NOMO-1 (cell line): ENCODE measurements around the gene ZNF827.

Experiments
- DNase-seq, 2 experiments: peaks; one replicate each; lab custom pipeline; 2025; ENCODE audit not compliant: unreplicated experiment in 2 of 2; lab: John Stamatoyannopoulos, UW

Gene ZNF827

DNA sequence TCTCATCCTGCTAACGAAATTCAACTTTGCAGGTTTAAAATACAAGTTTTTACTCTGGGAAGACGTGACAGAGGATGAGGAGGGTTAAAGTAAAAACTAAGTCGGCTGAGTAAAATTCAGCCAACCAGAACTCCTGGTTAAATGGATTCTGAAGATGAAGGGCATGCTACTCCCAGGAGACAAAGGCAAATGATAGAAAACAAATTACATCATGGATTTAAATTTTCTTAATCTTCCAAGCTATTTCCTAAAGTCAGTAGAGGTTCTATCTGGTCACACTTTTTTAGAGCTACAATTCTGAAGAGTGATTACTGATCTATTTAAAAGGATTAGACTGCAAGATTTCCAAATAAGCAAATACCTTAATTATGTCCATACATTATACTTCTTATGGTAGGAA, 47.9 kb downstream of the ZNF827 start:
- no peak for DNase-seq

DNA sequence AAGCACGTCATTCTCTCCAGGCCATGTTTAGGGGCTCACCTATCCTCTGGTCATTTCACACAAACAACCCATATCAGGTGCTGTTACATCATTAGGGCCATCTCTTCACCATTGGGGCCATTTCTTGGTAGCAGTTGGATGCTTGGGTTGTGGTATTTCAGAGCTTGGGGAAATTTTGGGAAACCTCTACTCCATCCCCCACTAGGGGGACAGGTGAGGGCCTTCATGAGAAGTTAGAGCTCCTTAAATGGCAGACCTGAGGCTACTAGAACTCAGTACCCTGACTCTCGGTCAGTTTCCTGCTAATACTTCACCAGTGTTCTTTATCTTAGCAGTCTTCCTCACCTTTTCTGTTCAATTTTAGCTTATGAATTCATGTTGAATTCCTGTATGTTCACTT, 50.2 kb downstream of the ZNF827 start:
- no peak for DNase-seq

DNA sequence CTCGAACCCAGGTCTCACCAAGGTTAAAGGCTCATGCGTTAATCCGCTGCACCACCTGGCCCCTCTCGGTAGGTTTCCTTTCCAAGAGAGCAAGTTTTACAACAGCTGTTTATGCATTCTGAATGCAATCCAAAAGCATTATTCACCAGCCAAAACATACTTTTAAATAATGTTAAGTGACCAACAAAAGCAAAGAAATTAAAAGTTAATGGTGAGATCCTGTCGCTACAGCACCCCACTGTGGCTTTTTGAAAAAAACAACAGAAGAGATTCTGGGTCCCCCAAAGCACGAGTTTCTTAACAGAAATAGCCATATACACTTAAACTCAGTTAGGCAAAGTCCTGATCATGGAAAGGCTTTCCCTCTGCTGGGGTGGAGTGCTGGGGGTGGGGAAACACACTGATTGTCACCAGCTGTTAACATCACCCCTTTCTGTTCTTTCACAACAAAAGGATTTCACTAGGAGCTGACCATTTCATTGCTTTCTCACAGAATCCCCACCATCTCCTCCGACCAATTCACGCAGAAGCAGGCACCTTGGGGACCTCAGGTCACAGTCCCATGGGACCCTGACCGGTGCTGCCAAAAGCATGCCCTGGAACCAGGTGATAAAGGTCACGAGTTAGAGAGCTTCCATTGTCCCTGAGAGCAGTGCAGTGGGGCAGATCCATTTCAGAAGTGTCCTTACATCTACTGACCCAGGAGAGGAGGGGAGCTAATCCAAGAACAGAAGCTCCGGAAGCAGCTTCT, 51.2 kb downstream of the ZNF827 start:
- DNase-seq, result no peak

DNA sequence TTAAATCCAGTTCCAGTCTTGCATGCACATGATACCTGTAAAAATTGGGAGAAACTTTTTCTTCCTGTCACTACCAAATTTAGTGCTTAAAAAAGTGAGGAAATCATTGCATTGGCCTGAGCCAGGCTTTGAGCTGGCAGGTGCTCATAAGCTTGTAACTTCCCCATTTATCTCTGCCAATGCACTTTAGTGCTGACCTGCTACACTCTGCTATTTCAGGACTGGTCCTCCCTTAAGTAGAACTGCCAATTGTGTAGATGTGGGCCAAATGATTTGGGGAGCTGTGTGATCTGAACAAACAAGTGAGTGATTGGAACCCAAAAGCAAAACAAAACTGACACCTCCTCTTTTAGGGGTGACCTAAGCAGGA, 51.8 kb downstream of the ZNF827 start:
- peak in 1 of 2 experiments; percentile 32 for DNase-seq

DNA sequence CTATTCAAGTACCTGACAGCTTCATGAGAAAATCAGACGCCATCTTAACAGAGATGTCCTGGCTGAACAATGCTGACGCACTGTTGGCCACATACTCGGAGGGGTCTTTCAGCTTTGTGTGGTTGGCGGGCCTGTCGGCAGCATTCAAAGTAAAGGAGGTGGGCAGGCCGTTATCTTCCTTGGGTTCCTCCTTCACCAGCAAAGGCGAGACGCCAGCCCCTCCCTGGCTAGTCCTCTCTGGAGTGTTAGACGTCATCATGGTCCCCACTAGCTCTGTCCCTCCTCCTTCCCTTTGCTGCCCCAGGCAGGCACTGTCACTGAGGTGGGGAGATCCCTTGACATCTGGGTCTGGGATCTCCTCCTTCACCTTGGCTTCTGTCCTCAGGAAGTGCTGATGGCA, 53.0 kb downstream of the ZNF827 start:
- DNase-seq, result no peak

DNA sequence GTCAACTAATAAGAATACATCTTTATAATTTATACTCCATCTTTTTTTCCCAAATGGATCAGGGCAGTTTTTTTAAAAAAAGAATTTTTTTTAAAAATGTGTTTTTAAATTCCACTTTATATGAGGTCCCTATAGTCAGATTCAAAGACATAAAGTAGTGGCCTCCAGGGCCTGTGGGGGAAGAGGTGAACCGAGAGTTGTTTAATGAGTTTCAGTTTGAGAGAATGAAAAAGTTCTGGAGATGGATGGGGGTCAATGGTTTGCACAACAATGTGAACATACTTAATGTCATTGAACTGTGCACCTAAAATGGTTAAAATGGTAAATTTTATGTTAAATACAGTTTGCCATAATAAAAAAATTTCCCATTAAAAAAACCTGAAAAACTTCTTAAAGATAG, 53.8 kb downstream of the ZNF827 start:
- DNase-seq, result no peak

DNA sequence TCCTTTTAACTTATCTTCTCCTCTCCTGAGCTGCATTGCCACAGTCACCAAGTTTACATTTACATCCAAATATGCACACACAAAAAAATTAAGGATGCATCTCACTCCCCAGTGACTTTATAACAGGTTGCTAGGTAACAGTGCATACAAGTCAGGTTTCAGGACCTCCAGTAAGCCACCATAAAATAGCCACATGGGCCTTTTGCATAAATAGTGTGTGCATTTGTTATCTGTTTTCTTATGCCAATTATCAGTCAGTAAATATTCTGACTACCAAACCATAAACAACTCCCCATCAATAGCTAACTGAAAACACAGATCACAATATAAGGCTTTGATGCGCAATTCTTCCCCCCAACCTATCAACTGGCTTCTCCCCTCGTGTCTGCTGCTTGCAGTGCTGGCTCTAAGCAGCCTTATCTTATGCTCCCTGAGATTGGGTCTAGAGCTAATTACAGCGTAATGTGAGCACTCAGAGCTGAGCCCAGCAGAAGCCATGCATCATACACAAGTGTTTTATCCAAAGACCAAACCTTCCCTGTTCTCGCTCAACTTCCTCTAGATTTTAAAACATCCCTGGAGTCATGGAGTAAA, 55.4 kb downstream of the ZNF827 start:
- DNase-seq, result no peak

DNA sequence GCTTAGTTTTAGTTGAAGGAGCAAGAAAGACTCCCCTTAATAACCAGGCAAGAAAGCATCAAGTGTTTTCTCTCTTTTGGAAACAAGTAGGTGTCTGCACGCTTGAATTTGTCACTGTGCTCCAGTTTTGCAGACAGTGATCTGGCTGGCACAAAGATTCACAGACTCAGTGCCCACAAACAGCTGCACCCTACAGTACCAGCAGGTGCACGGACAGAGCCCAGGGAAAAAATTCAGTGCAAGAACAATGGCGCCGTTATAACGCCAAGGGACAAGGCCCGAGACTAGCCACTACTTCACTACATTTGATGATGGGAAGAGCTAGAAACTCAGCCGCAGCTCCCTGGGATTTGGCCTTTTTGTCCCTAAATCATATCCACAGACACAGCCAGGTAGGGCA, 56.0 kb downstream of the ZNF827 start:
- no peak for DNase-seq

DNA sequence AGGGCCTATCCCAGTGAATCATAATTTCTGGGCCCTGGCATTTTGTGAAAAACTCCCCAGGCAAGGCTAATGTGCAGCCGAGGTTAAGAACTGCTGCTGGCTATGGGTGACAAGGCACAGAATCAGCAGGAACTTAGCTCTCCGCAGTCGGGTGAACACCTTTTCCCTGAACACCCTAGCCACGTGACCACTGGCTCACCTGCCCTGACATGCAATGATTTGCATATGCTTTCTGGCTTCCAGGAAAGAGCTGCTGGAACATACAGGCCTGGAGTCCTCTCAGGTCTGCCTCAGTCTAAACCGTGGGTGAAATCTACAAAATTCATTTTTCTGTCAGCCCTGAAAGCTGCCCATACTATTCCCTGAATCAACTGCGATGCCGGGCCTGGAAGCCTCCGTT, 56.6 kb downstream of the ZNF827 start:
- no peak for DNase-seq

DNA sequence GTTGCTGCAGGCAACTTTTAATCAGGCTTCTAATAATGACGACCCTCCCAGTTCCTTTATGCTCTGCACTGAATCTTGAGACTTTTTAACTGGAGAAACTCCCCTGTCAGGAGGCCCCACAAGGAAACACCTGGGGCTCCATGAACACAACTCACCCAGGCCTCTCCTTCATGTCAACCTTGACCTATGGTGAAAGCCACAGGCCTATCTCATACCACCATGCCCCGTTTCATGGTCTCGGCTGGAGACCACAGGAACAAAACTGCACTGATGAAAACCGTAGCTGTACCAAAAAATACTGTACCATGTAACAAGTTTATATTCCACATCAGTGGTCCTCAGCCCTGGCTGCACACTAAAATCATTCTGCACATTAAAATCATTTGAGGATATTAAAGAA, 57.0 kb downstream of the ZNF827 start:
- DNase-seq, result no peak

DNA sequence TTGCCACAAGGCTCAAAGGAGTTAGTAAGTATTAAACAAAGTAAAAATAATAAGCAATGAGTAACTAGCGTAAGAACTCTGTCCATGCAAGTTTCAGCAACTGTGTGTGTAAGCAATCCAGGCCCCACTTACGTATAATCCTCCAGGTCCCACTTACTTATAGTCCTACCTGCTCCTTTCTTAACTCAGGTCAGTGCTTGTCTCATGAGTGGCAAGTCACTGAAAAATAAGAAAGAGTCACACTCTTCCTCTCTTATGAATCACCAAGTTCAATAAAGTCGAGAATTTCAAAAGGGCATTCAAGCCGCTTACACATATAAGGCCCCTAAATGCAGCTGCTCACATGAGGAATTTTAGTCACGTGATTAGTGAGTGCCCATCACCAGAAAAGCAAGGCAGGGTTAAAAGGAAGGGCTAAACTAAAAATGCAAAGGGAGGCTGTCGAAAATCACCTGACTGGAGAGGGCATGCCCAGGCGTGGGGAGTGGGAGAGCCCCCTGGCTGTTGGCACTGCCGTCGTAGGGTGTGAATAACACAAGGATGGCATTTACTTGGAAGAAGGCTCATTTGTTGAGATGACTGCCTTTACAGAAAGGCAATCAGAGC, 58.2 kb downstream of the ZNF827 start:
- DNase-seq, result no peak

DNA sequence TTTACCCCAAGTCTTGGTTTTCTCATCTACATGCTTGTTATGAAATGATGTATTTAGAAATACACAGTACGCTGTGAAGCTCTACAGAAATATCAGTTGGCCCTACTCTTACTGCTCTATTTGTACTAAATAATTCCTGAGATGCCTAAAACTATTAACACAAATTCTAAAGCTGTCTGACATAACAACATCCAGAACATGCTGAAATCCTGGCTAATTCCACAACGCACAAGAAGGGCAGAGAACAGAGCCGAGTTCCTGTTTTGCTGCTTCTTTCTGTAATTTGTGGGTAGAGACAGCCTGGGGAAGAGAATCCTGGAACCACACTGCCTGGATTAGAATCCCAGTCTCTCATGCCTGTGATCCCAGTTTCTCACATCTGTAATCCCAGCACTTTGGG, 59.0 kb downstream of the ZNF827 start:
- no peak for DNase-seq

DNA sequence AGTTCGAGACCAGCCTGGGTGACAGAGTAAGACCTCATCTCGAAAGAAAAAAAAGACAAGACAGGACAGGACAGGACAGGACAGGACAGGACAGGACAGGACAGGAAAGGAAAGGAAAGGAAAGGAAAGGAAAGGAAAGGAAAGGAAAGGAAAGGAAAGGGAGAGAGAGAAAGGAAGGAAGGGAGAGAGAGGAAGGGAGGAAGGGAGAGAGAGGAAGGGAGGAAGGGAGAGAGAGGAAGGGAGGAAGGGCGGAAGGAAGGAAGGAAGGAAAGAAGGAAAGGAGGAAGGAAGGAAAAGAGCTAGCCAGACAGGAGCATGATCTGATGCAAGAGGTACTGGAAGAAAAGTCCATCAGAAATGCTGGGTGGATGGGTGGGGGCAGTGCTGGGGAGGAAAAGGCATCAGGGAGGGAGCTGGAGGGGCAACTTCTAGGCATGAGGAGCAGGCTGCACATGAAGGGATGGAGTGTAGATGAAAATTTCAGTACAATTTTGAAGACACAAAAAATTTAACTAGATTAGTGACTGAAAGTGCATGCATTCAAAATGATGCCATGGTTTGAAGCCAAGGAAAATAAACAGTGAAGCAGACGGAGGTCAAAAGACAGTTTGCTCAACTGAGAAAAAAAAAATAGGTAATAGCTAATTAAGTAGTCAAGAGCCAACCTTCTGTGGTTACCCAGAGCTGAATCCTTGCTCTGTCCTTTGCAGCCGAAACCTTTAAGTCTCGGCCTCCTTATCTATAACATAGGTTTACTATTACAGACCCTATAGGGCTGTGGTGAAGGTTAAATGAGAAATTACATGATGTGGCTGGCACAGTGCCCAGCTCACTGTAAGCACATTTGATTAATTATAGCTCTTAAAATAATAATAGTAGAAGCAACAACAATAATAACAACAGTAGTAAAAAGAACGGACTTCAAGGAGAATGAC, 59.9 kb downstream of the ZNF827 start:
- no peak for DNase-seq

DNA sequence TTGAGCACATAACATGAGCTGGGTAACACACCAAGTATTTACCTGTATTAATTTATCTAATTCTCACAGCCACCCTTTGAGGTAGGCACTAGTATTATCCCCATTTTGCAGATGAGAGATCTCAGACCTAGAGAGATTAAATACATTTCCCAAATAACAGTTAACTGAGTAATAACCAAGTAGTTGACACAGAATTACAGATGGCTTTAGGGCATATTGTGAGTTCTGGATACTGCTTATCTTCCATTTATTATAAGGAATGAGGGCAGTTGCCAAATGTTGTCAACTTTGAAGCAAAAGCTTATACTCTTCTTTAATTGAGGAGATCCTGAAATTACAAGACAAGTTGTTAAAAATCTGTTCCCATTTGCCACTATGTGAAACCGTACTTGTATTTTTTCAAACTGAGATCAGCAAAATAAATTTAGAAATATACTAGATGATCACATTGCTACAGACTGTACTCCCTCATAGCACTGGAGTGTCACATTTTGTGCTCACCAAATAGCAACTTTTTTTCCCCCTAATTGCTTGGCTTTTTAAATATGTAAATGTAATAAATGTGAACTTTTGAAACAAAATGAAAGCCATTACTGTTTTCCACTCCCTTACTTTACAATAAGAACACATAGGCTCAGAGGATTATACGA, 62.0 kb downstream of the ZNF827 start:
- no peak for DNase-seq

DNA sequence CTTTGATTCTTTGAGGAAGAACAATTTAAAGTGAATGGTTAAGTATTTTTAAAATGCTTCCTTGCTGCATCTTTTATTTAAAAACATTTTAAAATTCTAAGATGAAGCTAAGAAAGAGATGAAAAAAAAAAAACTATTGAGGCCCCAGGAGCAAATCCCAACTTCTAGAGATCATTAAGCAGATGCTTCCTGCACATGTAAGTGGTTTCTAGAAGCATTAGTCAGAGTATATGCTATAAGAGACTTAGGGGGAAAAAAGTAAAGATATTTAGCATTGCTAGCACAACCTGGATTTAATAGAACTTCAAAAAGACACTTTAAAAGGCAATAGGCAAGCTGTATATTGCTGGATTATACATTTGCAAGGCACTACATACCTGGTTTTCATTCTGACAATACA, 64.7 kb downstream of the ZNF827 start:
- DNase-seq, result no peak

DNA sequence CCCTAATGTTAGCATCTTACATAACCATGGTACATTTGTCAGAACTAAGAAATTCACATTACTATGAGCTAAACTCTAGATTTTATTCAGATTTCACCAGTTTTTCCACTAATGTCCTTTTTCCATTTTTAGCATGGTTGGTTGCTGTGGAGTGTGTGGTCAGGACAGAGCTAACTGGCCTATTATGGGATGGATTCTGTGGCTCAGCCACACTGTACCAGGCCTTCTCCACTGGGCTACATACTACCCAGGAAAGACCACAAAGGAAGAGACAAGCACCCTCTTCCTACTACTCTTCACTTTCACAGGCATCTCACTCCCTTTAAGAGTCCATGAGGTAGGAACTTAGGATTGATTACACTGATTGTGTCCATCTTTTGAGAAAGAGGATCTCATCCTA, 67.4 kb downstream of the ZNF827 start:
- no peak for DNase-seq

DNA sequence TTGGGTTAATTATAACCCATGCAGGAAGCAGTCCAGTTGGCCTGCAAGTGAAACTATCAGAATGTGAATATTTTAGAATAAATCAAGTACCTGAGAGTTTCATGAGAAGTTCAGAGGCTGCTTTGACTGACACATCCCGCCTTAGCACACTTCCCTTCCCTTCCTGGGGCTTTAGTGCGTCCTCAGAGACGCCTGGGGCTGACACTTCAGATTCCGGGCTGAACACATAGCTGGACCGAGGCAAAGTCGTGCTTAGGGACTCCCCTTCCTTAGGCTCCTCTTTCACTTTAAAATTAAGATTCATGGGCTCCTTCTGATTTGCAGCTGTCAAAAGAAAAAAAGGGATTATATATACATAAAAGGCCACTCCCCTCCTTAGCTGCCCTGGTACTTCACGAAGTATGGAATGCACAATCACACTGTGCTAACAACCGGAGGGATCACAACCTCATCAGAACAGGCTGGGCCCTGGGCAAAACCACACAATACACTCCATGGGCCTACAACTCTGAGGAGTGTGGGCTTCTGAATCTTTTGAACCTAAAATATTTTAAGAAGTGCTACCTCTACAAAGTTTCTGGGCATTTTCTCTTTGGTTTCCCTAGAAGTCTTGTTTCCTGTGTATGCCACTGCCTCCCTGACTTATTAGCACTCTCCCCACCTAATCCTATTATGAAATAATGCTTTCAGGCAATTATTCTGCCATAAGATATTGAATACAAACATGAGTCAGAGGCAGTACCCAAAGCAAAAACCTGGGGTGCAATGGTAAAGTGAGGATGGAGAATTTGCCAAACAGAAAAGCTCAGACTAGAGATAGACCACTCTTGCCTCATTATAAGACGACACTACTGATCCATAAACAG, 68.2 kb downstream of the ZNF827 start:
- DNase-seq, result no peak

DNA sequence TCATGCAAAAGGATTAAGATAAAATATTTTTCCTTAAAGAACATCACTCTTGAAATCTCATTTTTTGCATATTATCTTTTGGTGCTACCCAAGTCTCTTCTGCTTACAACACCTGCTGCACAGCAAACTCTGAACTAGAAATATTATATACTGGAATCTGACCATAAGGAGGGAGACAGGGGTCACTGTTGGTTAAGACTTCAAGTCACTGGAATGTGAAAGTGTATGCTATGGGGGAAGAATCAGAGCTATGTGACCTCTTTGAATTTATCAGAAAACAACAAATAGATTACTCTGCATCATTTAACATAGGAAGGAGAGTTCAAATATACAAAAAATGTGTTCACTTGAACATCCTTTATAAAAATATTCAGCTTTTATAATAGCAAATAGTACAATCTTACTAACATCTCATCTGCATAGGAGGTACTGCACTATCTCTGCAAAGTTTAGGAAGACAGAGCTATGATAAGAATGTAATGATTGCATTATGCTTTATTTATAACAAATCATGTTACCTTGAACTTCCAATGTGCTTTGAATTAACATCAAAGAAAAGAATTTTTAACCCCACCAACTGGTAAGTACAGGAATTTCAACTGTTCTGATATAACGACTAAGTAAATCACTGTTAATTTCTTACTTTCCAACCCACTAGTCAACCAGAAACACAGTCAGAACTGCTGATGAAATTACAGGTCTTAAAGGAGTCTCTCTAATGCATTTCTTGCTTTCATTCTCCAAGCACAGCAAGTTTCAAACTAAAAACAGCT, 69.8 kb downstream of the ZNF827 start:
- no peak for DNase-seq

DNA sequence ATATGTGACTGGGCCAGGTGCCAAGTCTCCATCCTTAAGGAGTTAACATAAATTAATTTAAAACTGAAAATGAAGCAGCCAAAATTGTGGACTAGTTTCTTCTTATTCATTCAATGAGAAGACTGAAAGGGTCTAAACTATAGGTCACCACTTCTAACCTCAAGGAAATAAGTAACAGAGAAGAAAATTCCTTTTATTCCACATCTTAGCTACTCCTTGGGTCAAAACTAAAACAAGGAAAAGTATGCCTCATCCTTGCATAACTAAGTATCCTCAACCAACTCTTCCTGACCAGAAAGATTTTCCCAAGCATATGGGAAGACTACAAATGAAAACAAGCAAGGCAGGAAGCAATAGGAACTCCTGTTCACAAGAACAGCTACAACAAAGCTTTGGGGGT, 71.2 kb downstream of the ZNF827 start:
- no peak for DNase-seq
